GM18873 (cell line): Measurements from ENCODE around the gene KRTAP10-7.

Experiments
- ATAC-seq: cut with Tn5 transposase; IDR thresholded peaks from one replicate; pipeline ENCODE4 v1.9.1; 2021; ENCODE audit warnings: mild to moderate bottlenecking, moderate library complexity, moderate number of reproducible peaks; ENCODE audit not compliant: unreplicated experiment, low FRiP score

The KRTAP10-7 gene

DNA sequence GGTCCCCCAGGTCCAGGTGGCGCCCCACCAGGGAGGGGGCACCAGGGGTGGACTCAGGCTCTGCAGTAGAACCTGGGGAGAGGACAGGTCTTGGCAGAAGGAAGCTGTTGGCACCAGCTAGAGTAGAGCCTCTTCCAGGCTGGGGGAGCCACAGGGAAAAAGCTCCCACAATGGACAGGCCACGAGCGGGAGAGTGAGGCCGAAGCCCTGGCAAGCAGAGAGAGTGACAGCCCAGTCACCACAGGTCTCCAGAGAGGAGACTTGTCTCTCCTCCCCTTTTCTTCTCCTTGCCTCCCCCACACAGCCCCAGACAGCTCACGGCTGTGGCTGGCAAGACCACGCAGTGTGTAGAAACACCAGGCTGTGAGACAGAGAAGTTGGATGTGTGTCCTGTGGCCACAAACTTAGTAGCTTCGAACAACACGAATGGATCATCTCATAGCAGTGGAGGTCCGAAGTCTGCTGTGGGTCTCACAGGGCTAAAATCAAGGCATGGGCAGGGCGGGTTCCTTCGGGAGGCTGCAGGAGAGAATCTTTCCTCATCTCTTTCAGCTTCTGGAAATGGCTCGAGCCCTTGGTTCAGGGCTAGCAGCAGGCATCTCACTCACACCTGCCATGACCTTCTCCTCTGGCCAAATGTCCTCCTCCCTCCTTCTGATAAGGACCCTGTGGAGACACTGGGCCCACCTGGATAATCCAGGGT, 50.7 kb downstream of the KRTAP10-7 start:
- no peak for ATAC-seq
